NB4 (cell line): Measurements from ENCODE around the gene PRKG1.

Source experiments
- DNase-seq: peaks from one replicate; pipeline ENCODE4 v3.0.0; 2010; ENCODE audit warnings: low read depth
- H3K4me3 ChIP-seq: one replicate; pipeline ENCODE4 v1.5.1; 2011; ENCODE audit warnings: mild to moderate bottlenecking, low read depth, low read length, moderate library complexity
- CTCF ChIP-seq: IDR thresholded peaks from one replicate; pipeline ENCODE4 v1.5.1; 2012; ENCODE audit warnings: low read depth, low read length
- MAX ChIP-seq: IDR thresholded peaks from 2 replicates; pipeline ENCODE4 v1.6.1; 2011; ENCODE audit warnings: low read depth, low read length
- MYC ChIP-seq: IDR thresholded peaks from 2 replicates; pipeline ENCODE4 v1.6.1; 2011; ENCODE audit warnings: low read depth, low read length
- POLR2A ChIP-seq: IDR thresholded peaks from 2 replicates; pipeline ENCODE4 v1.6.1; 2011; ENCODE audit warnings: mild to moderate bottlenecking; ENCODE audit not compliant: insufficient read length; ENCODE audit errors: extremely low read depth

Gene PRKG1

DNA sequence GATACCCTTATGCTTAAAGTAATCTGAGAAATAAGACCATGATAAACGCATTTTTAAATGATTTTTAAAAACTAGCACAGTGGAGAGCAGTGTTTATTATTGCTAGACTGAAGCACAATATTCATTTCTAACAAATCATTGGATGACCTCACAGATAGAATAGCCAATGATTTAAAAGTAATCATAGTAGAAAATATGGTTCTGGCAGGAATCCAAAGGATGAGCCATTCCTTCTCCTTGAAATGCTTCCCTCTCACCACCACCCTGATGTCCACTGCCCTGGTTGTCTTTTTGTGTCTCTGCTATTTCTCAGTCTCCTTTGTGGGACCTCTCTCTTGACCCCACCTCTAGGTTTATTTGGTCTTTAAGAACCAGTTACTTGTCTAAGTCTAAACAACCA is 64.9 kb downstream of the PRKG1 start:
- no peak overlapping the region for H3K4me3 ChIP-seq
- TF ChIP-seq MAX, result no peak
- TF ChIP-seq POLR2A, result no peak
- no peak for TF ChIP-seq CTCF
- no peak for TF ChIP-seq MYC
- no peak for DNase-seq

- no peak for DNase-seq
- no peak for TF ChIP-seq POLR2A
- no peak overlapping the region for H3K4me3 ChIP-seq
These were observed 66.7 kb downstream of the PRKG1 start for GRCh38 chr10:51141010-51141409.

DNA sequence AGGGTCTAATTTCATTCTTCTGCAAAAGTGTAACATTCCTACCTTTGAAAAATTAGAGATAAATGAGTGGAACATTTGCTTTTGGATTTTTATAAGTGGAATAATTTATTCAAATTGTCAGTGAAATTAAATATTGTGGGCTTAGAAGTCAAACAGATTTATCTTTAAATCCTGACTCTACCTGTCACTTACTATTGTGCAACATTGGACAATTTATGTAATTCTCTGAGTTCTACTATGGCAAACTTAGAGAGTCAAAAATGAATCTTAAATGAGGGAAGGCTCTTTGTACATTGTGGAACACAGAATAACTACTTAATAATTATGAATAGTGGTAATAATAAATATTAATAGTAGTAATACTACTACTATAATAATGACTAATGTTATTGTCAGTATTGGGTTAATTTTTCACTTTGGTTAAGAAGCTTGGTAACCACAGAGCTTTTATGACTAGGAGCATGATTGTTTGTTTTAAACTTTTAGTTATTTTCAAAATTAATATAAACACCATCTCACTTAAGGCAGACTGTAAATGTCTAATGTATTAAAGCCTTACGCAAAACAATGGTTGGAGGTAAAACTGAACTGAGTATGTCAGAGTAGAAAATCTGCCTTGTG is 70.0 kb downstream of the PRKG1 start:
- no peak overlapping the region for H3K4me3 ChIP-seq
- TF ChIP-seq MYC (no peak), CTCF (no peak), POLR2A (no peak), MAX (no peak)
- DNase-seq, result no peak

- TF ChIP-seq MYC (no peak), MAX (no peak), POLR2A (no peak), CTCF (no peak)
These were observed 71.1 kb downstream of the PRKG1 start for GRCh38 chr10:51145375-51145774.

DNA sequence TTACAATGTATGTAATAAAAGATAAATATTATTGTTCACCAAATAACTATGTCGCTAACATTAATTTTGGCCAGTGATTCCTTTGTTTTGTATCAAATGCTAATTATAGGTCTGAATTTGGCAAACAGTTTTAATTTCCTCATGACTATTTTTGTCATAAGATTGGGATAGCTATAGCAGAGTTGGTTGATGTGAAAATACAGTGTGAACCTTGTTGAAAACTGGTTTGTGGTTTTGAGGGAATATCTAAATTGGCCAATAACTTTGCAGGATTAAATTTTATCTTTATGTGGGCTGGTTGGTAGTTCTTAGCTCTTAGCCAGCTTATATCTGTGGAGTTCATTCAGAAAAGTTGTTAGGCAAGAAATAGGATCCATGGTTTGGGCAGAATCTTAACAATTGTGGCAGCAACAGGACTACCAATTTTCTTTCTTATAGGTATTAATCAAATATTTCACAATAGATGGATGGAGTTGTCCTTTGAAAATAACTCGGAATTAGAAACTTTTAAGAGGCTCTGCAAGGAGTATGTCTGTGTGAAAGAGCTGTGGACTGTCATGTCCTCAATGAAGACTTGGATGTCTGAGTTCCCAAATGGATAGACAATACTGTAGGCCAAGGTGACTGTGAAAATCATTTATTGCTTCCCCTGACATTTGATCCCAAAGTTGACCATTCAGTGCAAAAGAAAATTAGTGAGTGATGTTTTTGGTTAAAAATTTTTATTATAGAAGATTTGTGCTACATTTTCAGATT is 73.5 kb downstream of the PRKG1 start:
- no peak overlapping the region for H3K4me3 ChIP-seq
- DNase-seq, result no peak
- no peak for TF ChIP-seq POLR2A
- TF ChIP-seq MAX, result no peak
- TF ChIP-seq MYC, result no peak

More at GRCh38 chr10:51145375-51145774, 71.1 kb downstream of the PRKG1 start:
- no peak overlapping the region for H3K4me3 ChIP-seq
- DNase-seq, result no peak

GRCh38 chr10:51156926-51157325 is 82.6 kb downstream of the PRKG1 start:
- no peak for TF ChIP-seq MYC
- TF ChIP-seq POLR2A, result no peak
- TF ChIP-seq CTCF, result no peak
- TF ChIP-seq MAX, result no peak
- H3K4me3 ChIP-seq, result no peak overlapping the region
- no peak for DNase-seq

DNA sequence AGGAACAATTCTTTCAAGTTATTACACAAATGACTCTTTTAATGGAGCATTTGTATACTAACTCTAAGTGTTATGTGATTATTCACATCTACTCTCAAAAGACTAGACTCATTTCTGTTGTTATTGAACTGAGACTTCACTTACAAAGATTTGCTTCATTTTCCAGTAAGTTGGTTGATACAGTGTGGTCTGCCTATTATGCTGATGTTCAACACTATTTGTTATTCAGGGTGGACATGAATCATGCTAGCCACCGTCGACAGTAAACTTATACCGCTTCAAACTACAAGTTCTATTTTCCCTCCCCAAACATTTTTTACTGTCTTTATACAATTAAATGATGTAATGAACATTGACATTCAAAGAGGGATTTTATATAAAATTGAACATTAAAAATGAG is 84.5 kb downstream of the PRKG1 start:
- no peak overlapping the region for H3K4me3 ChIP-seq
- TF ChIP-seq POLR2A (no peak), CTCF (no peak), MYC (no peak), MAX (no peak)
- DNase-seq, result no peak
